Astrocyte (in vitro differentiated cells and primary cell): ENCODE results near the gene SIAH3. TPM values are rescaled to one million over a fixed set of nuclear protein-coding genes. Genes with fewer than 3 reads are reported as not detected.

ENCODE experiments used
- DNase-seq: peaks from one replicate; pipeline ENCODE4 v3.0.0-alpha.2; 2010; ENCODE audit warnings: low read depth
- FAIRE-seq: peaks from 2 replicates; lab custom pipeline; 2011; peaks lifted over from hg19 to GRCh38; lab: Jason Lieb, UNC
- H2AFZ ChIP-seq: 2 replicates; pipeline ENCODE4 v1.6.0; 2012; ENCODE audit warnings: low read depth, low read length, inconsistent platforms
- H3K27ac ChIP-seq: 2 replicates; pipeline ENCODE4 v1.5.1; 2011; ENCODE audit warnings: low read depth, low read length, inconsistent platforms
- H3K27me3 ChIP-seq: 2 replicates; pipeline ENCODE4 v1.6.0; 2011; ENCODE audit warnings: low read length, inconsistent platforms; ENCODE audit not compliant: insufficient read depth
- H3K36me3 ChIP-seq: 2 replicates; pipeline ENCODE4 v1.5.1; 2011; ENCODE audit warnings: low read length, inconsistent platforms; ENCODE audit not compliant: insufficient read depth
- H3K4me1 ChIP-seq: 2 replicates; pipeline ENCODE4 v1.5.1; 2011; ENCODE audit warnings: low read length, inconsistent platforms; ENCODE audit not compliant: insufficient read depth
- H3K4me2 ChIP-seq: 2 replicates; pipeline ENCODE4 v1.6.0; 2012; ENCODE audit warnings: low read length, inconsistent platforms
- H3K4me3 ChIP-seq: 2 replicates; pipeline ENCODE4 v1.5.1; 2011; ENCODE audit warnings: low read depth, mild to moderate bottlenecking, low read length, inconsistent platforms; ENCODE audit not compliant: insufficient read depth
- H3K79me2 ChIP-seq: 2 replicates; pipeline ENCODE4 v1.6.0; 2012; ENCODE audit warnings: mild to moderate bottlenecking, low read length, inconsistent platforms; ENCODE audit not compliant: insufficient read depth
- H3K9ac ChIP-seq: 2 replicates; pipeline ENCODE4 v1.6.0; 2012; ENCODE audit warnings: mild to moderate bottlenecking, low read length, inconsistent platforms
- H3K9me3 ChIP-seq: 2 replicates; pipeline ENCODE4 v1.5.1; 2012; ENCODE audit warnings: low read depth, mild to moderate bottlenecking, low read length, inconsistent platforms; ENCODE audit not compliant: insufficient read depth
- H4K20me1 ChIP-seq: 2 replicates; pipeline ENCODE4 v1.6.0; 2012; ENCODE audit warnings: low read length, inconsistent platforms; ENCODE audit not compliant: insufficient read depth
- H3K27ac Mint-ChIP-seq: one replicate; pipeline ENCODE4 v1.8.0; 2021; ENCODE audit warnings: mild to moderate bottlenecking, mixed read lengths; ENCODE audit not compliant: unreplicated experiment
- H3K27me3 Mint-ChIP-seq: one replicate; pipeline ENCODE4 v1.8.0; 2021; ENCODE audit warnings: low read depth, mixed read lengths; ENCODE audit not compliant: unreplicated experiment
- H3K36me3 Mint-ChIP-seq: one replicate; pipeline ENCODE4 v1.8.0; 2021; ENCODE audit warnings: low read depth, mixed read lengths; ENCODE audit not compliant: unreplicated experiment
- H3K4me1 Mint-ChIP-seq: one replicate; pipeline ENCODE4 v1.8.0; 2021; ENCODE audit warnings: low read depth, mixed read lengths; ENCODE audit not compliant: unreplicated experiment
- H3K4me3 Mint-ChIP-seq: one replicate; pipeline ENCODE4 v1.8.0; 2021; ENCODE audit warnings: mild to moderate bottlenecking, moderate library complexity, mixed read lengths; ENCODE audit not compliant: unreplicated experiment
- H3K9me3 Mint-ChIP-seq: one replicate; pipeline ENCODE4 v1.8.0; 2021; ENCODE audit warnings: mild to moderate bottlenecking, mixed read lengths; ENCODE audit not compliant: unreplicated experiment
- EZH2 ChIP-seq: IDR thresholded peaks from 2 replicates; pipeline ENCODE4 v1.6.1; 2012; ENCODE audit warnings: mild to moderate bottlenecking, low read length, inconsistent platforms; ENCODE audit not compliant: insufficient read depth
- total RNA-seq: library from RNA; stranded (reverse); gene quantifications from 2 replicates; pipeline ENCODE4 v1.2.1, GENCODE V29; 2021
- TF ChIP-seq, protein P1 (sequence below): IDR thresholded peaks from 2 replicates; pipeline ENCODE4 v1.5.1; 2011; ENCODE audit warnings: low read depth, mild to moderate bottlenecking, inconsistent platforms, low read length, moderate library complexity; ENCODE audit not compliant: insufficient read depth

SIAH3 gene
- total RNA-seq, 1 donor from 2014 or later: 0.07 TPM

DNA sequence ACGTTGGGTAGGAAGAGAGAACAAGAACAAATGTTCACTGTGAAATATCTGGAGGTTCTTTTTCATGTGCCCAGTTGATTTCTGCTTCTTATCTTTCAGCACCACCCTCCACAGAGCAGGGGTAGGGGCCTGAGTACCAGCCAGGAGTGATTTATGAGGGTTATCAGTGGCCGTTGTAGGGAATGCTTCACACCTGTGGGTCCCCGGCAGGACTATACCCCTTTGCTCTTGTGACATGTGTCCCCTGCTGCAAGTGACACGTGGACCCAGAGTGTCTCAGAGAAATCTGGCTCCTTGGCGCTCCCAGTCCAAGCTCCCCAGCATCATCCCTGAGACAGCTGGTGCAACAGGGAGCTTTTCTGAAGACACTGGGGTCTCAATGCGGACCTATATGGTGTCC lies 29.7 kb downstream of the SIAH3 start:
- no peaks in the 10 kb centered on the region for H3K79me2 ChIP-seq
- FAIRE-seq (no peak), DNase-seq (no peak)
- Mint-ChIP-seq H3K36me3 (no peaks in the 10 kb centered on the region), H3K27ac (no peak overlapping the region), H3K9me3 (peaks cover 6% of the 10 kb centered on the region), H3K27me3 (peaks cover 3% of the 10 kb centered on the region), H3K4me3 (no peak overlapping the region), H3K4me1 (no peaks in the 10 kb centered on the region)
- no peaks in the 10 kb centered on the region for H3K9me3 ChIP-seq
- TF ChIP-seq, protein P1, sequence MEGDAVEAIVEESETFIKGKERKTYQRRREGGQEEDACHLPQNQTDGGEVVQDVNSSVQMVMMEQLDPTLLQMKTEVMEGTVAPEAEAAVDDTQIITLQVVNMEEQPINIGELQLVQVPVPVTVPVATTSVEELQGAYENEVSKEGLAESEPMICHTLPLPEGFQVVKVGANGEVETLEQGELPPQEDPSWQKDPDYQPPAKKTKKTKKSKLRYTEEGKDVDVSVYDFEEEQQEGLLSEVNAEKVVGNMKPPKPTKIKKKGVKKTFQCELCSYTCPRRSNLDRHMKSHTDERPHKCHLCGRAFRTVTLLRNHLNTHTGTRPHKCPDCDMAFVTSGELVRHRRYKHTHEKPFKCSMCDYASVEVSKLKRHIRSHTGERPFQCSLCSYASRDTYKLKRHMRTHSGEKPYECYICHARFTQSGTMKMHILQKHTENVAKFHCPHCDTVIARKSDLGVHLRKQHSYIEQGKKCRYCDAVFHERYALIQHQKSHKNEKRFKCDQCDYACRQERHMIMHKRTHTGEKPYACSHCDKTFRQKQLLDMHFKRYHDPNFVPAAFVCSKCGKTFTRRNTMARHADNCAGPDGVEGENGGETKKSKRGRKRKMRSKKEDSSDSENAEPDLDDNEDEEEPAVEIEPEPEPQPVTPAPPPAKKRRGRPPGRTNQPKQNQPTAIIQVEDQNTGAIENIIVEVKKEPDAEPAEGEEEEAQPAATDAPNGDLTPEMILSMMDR: no peak
- TF ChIP-seq EZH2: no peak
- peaks cover 2% of the 10 kb centered on the region for H3K27me3 ChIP-seq
- no peaks in the 10 kb centered on the region for H4K20me1 ChIP-seq
- no peaks in the 10 kb centered on the region for H3K36me3 ChIP-seq
- no peak overlapping the region for H3K9ac ChIP-seq
- no peak overlapping the region for H3K27ac ChIP-seq
- H3K4me3 ChIP-seq: no peak overlapping the region
- H3K4me1 ChIP-seq: no peaks in the 10 kb centered on the region
- H3K4me2 ChIP-seq: no peak overlapping the region
- H2AFZ ChIP-seq: no peak overlapping the region

DNA sequence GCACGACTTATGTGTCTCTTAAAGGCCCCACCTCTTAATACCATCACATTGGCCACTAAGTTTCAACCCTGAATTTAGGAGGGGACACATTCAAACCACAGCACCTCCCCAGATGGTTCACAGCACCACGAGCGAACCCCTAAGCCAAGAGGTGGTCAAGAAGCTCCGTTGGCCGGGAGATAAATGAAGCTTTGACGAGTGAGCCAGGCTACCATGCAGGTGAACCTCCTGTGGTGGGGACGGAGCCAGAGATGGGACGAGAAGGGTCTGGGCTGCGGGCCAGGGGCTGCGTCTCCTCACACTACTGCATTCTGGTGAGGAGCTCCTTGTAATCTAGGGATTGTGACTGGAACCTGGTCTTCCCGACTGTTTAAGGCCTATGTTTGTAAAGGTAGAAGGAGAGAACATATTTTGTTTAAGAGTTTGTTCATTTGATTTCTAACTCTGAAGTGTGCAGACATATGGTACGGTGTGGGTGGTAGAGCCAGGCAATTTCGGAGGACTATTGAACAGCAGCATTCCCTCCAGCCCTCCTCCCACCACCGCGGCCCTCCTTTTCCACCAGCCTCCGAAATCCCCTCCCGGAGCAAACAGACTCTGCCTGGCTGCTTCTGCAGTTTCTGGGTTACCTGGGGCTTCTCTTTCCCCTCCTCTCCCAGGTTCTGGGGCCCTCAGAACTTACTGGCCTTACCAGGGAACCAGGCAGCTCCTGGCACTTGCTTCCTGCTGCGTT lies 31.3 kb downstream of the SIAH3 start:
- FAIRE-seq: no peak
- Histone ChIP-seq H3K27ac (no peak overlapping the region), H4K20me1 (no peaks in the 10 kb centered on the region), H3K9me3 (no peaks in the 10 kb centered on the region), H3K4me1 (no peaks in the 10 kb centered on the region), H3K4me3 (no peak overlapping the region), H3K79me2 (no peaks in the 10 kb centered on the region), H3K27me3 (peaks cover 2% of the 10 kb centered on the region), H3K4me2 (no peak overlapping the region), H3K36me3 (no peaks in the 10 kb centered on the region), H3K9ac (no peak overlapping the region), H2AFZ (no peak overlapping the region)
- no peaks in the 10 kb centered on the region for H3K4me1 Mint-ChIP-seq
- peaks cover 6% of the 10 kb centered on the region for H3K9me3 Mint-ChIP-seq
- no peaks in the 10 kb centered on the region for H3K36me3 Mint-ChIP-seq
- no peak for DNase-seq
- TF ChIP-seq, protein P1: no peak
- TF ChIP-seq EZH2: no peak
- no peak overlapping the region for H3K4me3 Mint-ChIP-seq
- no peak overlapping the region for H3K27ac Mint-ChIP-seq
- peaks cover 3% of the 10 kb centered on the region for H3K27me3 Mint-ChIP-seq

DNA sequence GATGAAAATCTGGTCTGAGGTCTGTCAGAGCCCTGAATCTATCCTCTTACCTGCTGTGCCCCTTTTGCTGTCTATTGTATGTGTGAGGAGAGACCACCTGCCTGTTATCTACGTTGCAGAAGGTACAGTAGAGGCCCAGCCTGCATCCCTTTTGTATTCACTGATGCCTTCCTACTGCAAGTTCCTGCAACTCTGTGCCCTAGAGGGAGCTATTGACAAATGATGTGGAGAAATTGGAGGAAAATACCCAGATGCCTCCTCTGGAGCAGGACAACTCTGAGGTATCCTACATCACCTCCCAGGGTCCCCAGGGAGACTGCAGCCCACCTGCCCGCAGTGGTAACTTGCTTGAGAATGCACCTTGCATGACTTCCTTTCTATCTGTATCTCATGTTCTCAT lies 33.7 kb downstream of the SIAH3 start:
- H2AFZ ChIP-seq: no peak overlapping the region
- TF ChIP-seq, protein P1: no peak
- no peak for TF ChIP-seq EZH2
- H3K4me1 ChIP-seq: no peaks in the 10 kb centered on the region
- H4K20me1 ChIP-seq: no peaks in the 10 kb centered on the region
- Mint-ChIP-seq H3K4me1 (no peaks in the 10 kb centered on the region), H3K27me3 (peaks cover 3% of the 10 kb centered on the region), H3K27ac (no peak overlapping the region), H3K36me3 (no peaks in the 10 kb centered on the region), H3K4me3 (no peak overlapping the region), H3K9me3 (peaks cover 6% of the 10 kb centered on the region)
- H3K9ac ChIP-seq: no peak overlapping the region
- H3K4me2 ChIP-seq: no peak overlapping the region
- H3K27ac ChIP-seq: no peak overlapping the region
- H3K36me3 ChIP-seq: no peaks in the 10 kb centered on the region
- DNase-seq (no peak), FAIRE-seq (no peak)
- no peak overlapping the region for H3K4me3 ChIP-seq
- H3K79me2 ChIP-seq: no peaks in the 10 kb centered on the region
- no peaks in the 10 kb centered on the region for H3K9me3 ChIP-seq
- no peaks in the 10 kb centered on the region for H3K27me3 ChIP-seq
